ENCODE data around the gene LIPA.
"Not testable (repeated sequence)": the region's sequence is repeated elsewhere in the genome, so short reads cannot be mapped to it uniquely, and the experiment has no call there.

Gene LIPA

GRCh38 chr10:89207181-89207800 is 44.3 kb downstream of the LIPA start, which contains the start of gene CH25H:
Gene CH25H, minus strand, starts transcription at chr10:89207317. Its CDS starts 25 bp downstream, at chr10:89207292.
- DNase-seq: peak; percentile 41

DNA sequence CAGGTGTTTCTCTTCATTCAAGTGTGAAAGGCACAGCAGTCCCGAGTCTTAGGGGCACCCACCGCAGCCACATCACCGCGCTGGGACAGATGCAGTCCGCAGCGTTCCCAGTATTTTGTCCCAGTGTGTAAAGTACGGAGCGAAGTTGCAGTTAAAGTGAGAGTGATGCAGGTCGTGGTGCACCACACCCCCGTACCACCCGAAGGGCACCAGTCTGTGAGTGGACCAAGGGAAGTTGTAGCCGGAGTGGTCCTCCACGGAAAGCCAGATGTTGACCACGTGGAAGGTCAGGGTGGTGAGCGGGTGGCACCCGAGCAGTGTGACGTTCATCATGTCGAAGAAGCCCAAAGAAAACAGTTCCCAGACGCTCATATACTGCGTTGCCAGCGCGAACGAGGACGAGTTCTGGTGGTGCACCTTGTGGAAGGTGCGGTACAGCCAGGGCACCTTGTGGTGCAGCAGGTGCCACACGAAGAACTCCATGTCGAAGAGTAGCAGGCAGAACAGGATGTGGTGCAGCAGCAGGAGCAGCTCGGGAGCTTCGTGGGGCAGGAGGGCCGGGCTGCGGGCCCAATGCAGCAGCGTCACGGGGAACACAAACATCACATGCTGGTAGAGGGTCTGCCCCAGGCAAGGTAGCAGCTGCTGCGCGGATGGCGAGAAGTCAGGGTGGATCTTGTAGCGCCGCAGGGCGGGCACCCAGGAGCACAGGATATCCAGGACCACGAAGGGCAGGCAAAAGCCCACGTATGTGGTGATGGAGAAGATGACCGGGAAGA is 45.0 kb downstream of the LIPA start:
- peak; percentile 22 for DNase-seq

DNA sequence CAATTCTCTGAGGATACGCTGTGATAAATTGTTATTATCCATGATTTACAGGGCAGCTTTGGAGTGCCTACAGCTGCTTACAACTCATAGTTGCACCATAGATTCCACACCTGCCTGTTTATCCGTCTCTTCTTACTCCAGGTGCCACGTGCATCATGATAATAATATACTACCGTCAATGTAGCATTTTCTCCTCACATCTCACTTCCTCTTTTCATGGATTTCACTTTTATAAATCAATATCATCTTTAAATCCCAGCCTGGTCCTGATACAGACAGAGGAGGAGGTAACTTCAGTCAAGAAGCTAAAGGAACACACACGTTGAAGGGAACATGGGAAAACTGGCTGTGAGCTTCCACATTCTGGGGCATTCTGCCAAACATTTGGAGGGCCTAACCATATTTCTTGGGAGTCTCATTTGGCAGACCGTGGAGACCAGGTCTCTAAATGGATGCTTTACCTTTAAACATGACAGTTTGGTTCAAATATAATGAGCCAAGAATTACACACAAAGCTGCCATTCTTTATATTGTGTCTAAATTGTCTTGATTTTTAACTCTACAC is 46.9 kb downstream of the LIPA start:
- DNase-seq: no peak

DNA sequence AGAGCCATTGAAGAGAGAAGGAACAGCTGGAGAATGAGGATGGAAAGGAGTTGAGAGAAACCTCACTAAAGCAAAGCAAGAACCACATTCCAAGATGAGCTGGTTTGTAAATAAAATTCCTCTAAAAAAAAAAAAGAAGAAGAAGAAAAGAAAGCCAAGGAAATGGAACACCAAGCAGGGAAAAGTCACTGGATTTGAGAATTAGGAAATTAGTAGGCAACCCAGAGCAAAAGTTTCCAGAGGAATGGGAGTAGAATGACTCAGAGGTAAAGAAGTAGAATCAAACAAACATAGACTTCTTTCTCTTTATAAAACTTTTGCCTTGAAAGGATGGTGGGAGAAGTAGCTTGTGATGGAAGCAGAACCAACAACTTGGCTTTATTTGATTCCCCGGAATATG is 48.3 kb downstream of the LIPA start:
- no peak for DNase-seq

GRCh38 chr10:89202033-89202425 is 49.5 kb downstream of the LIPA start:
- DNase-seq: no peak

GRCh38 chr10:89201345-89202032 is 50.1 kb downstream of the LIPA start:
- DNase-seq: no peak

GRCh38 chr10:89197473-89197872 is 54.1 kb downstream of the LIPA start:
- no peak for DNase-seq

GRCh38 chr10:89191301-89191700 is 60.3 kb downstream of the LIPA start:
- DNase-seq: not testable (repeated sequence)

DNA sequence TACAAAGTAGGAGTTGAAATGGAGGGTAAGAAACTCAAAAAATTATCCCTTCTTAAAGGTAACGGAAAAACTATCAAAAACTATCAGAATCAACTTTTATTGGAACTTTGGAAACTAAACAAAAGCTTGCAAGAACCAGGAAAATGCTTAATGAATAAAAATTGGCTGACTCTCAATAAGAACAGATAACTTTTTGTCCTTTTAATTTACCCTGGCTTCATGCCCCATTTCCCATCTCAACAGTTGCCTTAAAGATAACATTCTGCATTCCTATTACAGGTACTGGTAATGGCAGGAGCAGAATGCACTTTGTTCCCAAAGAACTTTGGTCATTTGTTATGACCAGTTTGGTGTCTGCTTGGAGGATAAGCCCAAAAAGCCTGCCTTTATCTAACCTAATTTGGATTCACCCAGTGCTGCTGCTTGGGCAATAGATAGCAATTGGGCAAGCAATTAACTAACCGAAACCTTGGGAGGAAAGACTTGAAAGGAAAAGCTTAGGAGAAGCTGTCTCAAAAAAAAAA is 62.3 kb downstream of the LIPA start:
- DNase-seq: no peak

- DNase-seq: no peak
Measured at GRCh38 chr10:89185658-89186057, 65.9 kb downstream of the LIPA start.

- DNase-seq: no peak
Measured at GRCh38 chr10:89184638-89185037, 66.9 kb downstream of the LIPA start.

DNA sequence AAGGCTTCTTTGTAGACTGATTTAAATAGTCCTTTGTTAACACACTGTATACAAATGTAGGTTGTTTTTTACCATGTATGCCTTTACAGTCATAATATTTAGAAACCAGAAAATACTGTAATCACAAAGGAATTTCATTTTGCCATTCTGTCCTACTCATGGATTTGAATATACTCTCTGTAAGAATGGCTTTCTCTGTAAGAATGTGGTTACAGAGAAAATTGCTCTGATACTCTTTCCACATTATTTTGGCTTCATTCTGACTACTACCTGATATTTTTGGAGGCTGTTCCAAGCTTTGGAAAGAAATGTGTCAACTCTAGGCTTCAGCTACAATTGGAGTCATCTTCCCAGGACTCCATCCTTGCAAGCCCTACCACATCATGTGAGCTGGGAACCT is 68.0 kb downstream of the LIPA start:
- no peak for DNase-seq

DNA sequence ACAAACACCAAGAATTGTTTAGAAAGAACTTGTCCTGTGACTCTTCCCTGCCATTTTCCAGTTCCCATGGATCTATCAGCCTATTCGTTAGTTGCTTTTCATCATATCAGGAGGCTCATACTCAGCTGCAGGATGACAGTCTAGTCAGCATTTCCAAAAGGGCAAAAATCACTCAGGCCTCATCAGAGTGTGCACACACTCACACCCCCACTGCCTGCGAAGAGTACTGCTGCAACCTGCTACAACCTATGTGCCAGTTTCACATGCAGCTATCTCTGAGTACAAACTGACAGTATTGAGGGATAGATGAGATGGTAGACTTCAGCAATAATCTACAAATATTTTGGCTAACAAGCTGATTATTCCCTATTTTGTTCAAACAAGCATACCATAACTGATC is 68.7 kb downstream of the LIPA start:
- DNase-seq: no peak

DNA sequence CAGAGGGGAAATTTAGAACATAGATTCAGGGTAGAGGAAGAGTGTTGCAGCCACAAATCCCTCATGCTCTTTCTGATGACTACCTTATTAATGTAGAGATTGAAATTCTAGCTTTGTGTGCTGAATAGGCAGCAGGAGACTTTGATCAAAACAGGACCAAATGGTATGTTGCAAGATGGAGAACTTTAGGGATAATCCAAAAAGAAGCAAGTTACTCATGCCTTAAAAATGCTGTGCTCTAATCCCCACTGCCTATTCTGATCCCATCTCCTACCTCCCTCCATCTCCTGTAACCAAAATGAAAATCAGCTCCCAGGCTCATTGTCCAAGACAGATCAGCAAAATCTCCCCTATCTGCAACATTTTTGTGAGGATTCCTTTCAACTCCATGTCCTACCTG is 75.8 kb downstream of the LIPA start:
- DNase-seq: no peak

DNA sequence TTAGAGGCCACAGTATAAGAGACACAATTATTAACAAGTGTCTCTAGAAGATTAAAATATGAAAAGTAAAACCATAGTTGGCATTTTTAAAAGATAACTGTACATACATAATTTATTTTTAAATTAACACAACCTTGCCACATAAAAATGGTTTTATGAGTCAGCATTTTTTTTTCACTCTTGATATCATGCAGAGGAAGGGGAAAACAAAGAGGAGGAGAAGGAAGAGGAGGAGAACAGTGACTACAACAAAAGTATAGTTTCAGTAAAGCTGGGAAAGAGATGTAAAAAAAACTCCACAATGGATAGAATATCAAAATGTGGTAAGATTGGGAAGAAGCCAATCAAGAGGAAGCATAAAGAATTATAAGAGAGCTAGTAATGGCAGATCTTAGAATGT is 78.5 kb downstream of the LIPA start:
- DNase-seq: no peak

GRCh38 chr10:89171996-89172395 is 79.6 kb downstream of the LIPA start:
- DNase-seq: no peak

DNA sequence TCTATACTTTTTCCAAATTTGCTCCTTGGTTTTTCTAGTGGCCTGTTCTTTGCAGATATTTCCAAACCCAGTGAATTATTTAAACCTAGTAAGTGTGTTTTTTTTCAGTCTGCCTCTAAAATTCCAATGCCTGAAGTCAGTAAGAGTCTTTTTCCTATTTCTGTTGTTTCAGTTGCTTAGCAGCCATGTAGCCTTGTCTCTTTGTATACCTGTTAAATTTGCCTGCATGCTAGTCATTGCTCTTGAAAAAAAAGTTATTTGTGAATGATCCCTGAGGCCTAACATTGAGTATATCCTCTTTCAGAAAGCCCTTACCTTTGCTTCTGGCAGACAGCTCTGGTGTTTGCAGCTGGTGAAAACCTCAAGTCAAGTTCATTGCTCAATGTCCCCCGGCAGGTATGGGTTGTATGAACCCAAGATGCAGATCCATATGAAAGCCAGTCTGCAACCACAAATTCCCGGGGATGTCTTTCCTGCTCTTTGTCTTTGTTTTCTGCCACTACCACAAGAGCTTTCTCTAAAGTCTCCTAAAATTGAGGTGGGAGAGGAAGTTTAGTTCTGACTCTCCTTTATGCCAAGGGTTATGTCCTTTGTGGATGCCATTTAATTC is 80.2 kb downstream of the LIPA start:
- DNase-seq: no peak

DNA sequence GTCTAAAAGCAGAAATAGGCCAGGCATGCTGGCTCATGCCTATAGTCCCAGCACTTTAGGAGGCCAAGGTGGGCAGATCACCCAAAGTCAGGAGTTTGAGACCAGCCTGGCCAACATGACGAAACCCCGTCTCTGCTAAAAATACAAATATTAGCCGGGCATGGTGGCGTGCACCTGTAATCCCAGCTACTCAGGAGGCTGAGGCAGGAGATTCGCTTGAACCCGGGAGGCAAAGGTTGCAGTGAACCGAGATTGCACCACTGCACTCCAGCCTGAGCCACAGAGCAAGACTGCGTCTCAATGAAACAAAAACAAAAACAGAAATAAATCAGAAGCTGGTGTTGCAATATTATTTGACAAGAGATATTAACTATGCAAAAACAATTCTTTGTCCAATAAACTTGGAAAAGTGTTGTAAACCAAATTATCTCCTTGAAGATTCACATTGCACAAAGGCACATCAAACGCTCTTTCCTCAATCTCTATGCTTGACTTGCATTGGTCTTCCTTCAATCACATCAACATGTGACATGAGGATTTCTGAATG is 83.1 kb downstream of the LIPA start:
- DNase-seq: not testable (repeated sequence)

- DNase-seq: no peak
Measured at GRCh38 chr10:89167915-89168314, 83.7 kb downstream of the LIPA start.

GRCh38 chr10:89165923-89166322 is 85.7 kb downstream of the LIPA start:
- DNase-seq: no peak

DNA sequence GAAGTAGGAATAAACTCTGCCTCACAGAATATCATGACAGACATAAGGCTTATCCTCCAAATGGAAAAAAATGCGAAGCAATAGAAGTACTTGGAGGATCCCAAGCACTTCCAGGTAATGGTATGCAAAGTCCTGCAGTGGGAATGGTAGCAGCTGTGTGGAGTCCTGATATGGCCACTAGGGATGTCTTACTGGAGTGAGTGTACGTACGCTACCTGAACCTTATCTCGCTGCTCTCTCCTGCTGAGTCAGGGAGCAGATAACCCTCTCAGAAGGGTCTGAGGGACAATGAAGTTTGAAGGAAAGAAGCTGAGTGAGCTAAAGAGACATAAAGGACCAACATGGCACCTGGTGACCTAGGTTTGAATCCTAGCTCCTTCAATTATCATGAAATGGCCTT is 86.7 kb downstream of the LIPA start:
- no peak for DNase-seq

- no peak for DNase-seq
Measured at GRCh38 chr10:89164080-89164479, 87.5 kb downstream of the LIPA start.

Data from stimulated activated CD4-positive, alpha-beta T cell treated with anti-CD3 and anti-CD28 coated beads, Interleukin-12 subunit alpha, Interleukin-12 subunit beta, amount 100 ng/mL, for 4 hours (primary cell).